ENCODE measurements around the gene UQCRQ.

- TF ChIP-seq TEAD4 (IDR thresholded peaks at IDR 0.05) (no peak), EP300 (IDR thresholded peaks at IDR 0.05; ENCODE audit: borderline replicate concordance) (no peak), ZBTB7A (IDR thresholded peaks at IDR 0.05; ENCODE audit: low read depth) (no peak), CREB1 (IDR thresholded peaks at IDR 0.05; ENCODE audit: low read depth) (no peak), TCF12 (IDR thresholded peaks at IDR 0.05; ENCODE audit: low read depth) (no peak), RAD21 (IDR thresholded peaks at IDR 0.05; ENCODE audit: low read depth) (no peak), FOXM1 (IDR thresholded peaks at IDR 0.05; ENCODE audit: borderline replicate concordance, low read depth) (no peak), YY1 (IDR thresholded peaks at IDR 0.05; ENCODE audit: low read depth) (no peak), REST (IDR thresholded peaks at IDR 0.05; ENCODE audit: low read depth) (no peak)
Observed at GRCh38 chr5:132898094-132898493, 31.7 kb downstream of the UQCRQ start.
